GM21381 (cell line): Measurements from ENCODE around the gene GNG4.

Experiments used
- ATAC-seq: cut with Tn5 transposase; IDR thresholded peaks from one replicate; pipeline ENCODE4 v1.9.1; 2021; ENCODE audit warnings: mild to moderate bottlenecking, moderate library complexity; ENCODE audit not compliant: unreplicated experiment

Gene GNG4

GRCh38 chr1:235649368-235650163 lies at the start of gene GNG4:
GNG4 (minus strand) TSS chr1:235649784; CDS start chr1:235583838, 65,946 bp downstream.
- peak; percentile 44 for ATAC-seq

- no peak for ATAC-seq
Observed at GRCh38 chr1:235697508-235697907, 47.9 kb upstream of the GNG4 start.

GRCh38 chr1:235689356-235689755 lies 39.8 kb upstream of the GNG4 start:
- ATAC-seq: no peak

GRCh38 chr1:235688096-235688495 lies 38.5 kb upstream of the GNG4 start:
- no peak for ATAC-seq

- no peak for ATAC-seq
Observed at GRCh38 chr1:235683653-235684052, 34.1 kb upstream of the GNG4 start.

GRCh38 chr1:235682216-235682615 lies 32.6 kb upstream of the GNG4 start:
- ATAC-seq: no peak

GRCh38 chr1:235679644-235680043 lies 30.1 kb upstream of the GNG4 start:
- ATAC-seq: no peak

GRCh38 chr1:235679005-235679404 lies 29.4 kb upstream of the GNG4 start:
- no peak for ATAC-seq

- ATAC-seq: no peak
Observed at GRCh38 chr1:235675152-235675890, 25.7 kb upstream of the GNG4 start.

- no peak for ATAC-seq
Observed at GRCh38 chr1:235673981-235674380, 24.4 kb upstream of the GNG4 start.

GRCh38 chr1:235671992-235672391 lies 22.4 kb upstream of the GNG4 start:
- ATAC-seq: no peak

GRCh38 chr1:235670157-235670776 lies 20.7 kb upstream of the GNG4 start:
- no peak for ATAC-seq

GRCh38 chr1:235669277-235669676 lies 19.7 kb upstream of the GNG4 start:
- ATAC-seq: no peak

- no peak for ATAC-seq
Observed at GRCh38 chr1:235663628-235664027, 14.0 kb upstream of the GNG4 start.

GRCh38 chr1:235661568-235661967 lies 12.0 kb upstream of the GNG4 start:
- ATAC-seq: no peak

GRCh38 chr1:235659186-235659771 lies 9.7 kb upstream of the GNG4 start:
- no peak for ATAC-seq

- ATAC-seq: no peak
Observed at GRCh38 chr1:235657747-235658526, 8.4 kb upstream of the GNG4 start.

- no peak for ATAC-seq
Observed at GRCh38 chr1:235657269-235657668, 7.7 kb upstream of the GNG4 start.

- no peak for ATAC-seq
Observed at GRCh38 chr1:235652364-235652763, 2.8 kb upstream of the GNG4 start.

GRCh38 chr1:235651170-235651806 lies 1.7 kb upstream of the GNG4 start:
- no peak for ATAC-seq
